ENCODE data around the gene RNF31. TPM values are rescaled to one million over a fixed set of nuclear protein-coding genes. Genes with fewer than 3 reads are reported as not detected.
A peak's percentile ranks its signal among the peaks of the same experiment; 100 is the strongest.

Gene RNF31
- total RNA-seq, 1 donor = 103 TPM

- DNase-seq (ENCODE audit: low read depth in 2 of 3, low spot score in 2 of 3) = no peak
Measured at GRCh38 chr14:24156840-24157239, 9.5 kb downstream of the RNF31 start.

GRCh38 chr14:24157331-24157730 lies 10.0 kb downstream of the RNF31 start:
- DNase-seq (ENCODE audit: low read depth in 2 of 3, low spot score in 2 of 3) = no peak

- DNase-seq (ENCODE audit: low read depth in 2 of 3, low spot score in 2 of 3) = no peak
Measured at GRCh38 chr14:24159777-24160498, 12.6 kb downstream of the RNF31 start.

- DNase-seq (ENCODE audit: low read depth in 2 of 3, low spot score in 2 of 3) = no peak
Measured at GRCh38 chr14:24160499-24160849, 13.2 kb downstream of the RNF31 start.

- DNase-seq (ENCODE audit: low read depth in 2 of 3, low spot score in 2 of 3) = peak; percentile 95 to 98 (median 97)
Measured at GRCh38 chr14:24160850-24161804, 13.8 kb downstream of the RNF31 start, which contains the start of gene IRF9. Gene IRF9, plus strand, starts transcription at chr14:24161265. Its CDS starts 880 bp downstream, at chr14:24162145.

GRCh38 chr14:24162093-24162492 lies 14.8 kb downstream of the RNF31 start:
- DNase-seq (ENCODE audit: low read depth in 2 of 3, low spot score in 2 of 3) = no peak

- DNase-seq (ENCODE audit: low read depth in 2 of 3, low spot score in 2 of 3) = no peak
Measured at GRCh38 chr14:24164518-24164991, 17.3 kb downstream of the RNF31 start.

GRCh38 chr14:24165785-24166184 lies 18.5 kb downstream of the RNF31 start:
- DNase-seq (ENCODE audit: low read depth in 2 of 3, low spot score in 2 of 3) = no peak

- peak in 1 of 3 donors; percentile 23 for DNase-seq (ENCODE audit: low read depth in 2 of 3, low spot score in 2 of 3)
Measured at GRCh38 chr14:24167469-24168114, 20.3 kb downstream of the RNF31 start.

GRCh38 chr14:24171422-24172260 lies 24.3 kb downstream of the RNF31 start, which contains the start of gene REC8:
Gene REC8, plus strand, starts transcription at chr14:24172080. Its CDS starts 473 bp downstream, at chr14:24172553.
- DNase-seq (ENCODE audit: low read depth in 2 of 3, low spot score in 2 of 3) = peak in 2 of 3 donors; percentile 98 to 99

GRCh38 chr14:24172261-24172860 lies 25.1 kb downstream of the RNF31 start:
- no peak for DNase-seq (ENCODE audit: low read depth in 2 of 3, low spot score in 2 of 3)

- DNase-seq (ENCODE audit: low read depth in 2 of 3, low spot score in 2 of 3) = no peak
Measured at GRCh38 chr14:24172871-24173281, 25.6 kb downstream of the RNF31 start.

GRCh38 chr14:24176599-24176998 lies 29.3 kb downstream of the RNF31 start:
- DNase-seq (ENCODE audit: low read depth in 2 of 3, low spot score in 2 of 3) = no peak

- no peak for DNase-seq (ENCODE audit: low read depth in 2 of 3, low spot score in 2 of 3)
Measured at GRCh38 chr14:24177041-24177825, 29.9 kb downstream of the RNF31 start.

GRCh38 chr14:24177891-24178290 lies 30.6 kb downstream of the RNF31 start:
- no peak for DNase-seq (ENCODE audit: low read depth in 2 of 3, low spot score in 2 of 3)

- DNase-seq (ENCODE audit: low read depth in 2 of 3, low spot score in 2 of 3) = no peak
Measured at GRCh38 chr14:24178399-24179178, 31.3 kb downstream of the RNF31 start.

GRCh38 chr14:24179294-24179960 lies 32.1 kb downstream of the RNF31 start:
- DNase-seq (ENCODE audit: low read depth in 2 of 3, low spot score in 2 of 3) = no peak
